Ishikawa (cell line): ENCODE data around the gene RHOV.

Experiments
- CEBPB ChIP-seq: IDR thresholded peaks from 2 replicates; pipeline ENCODE4 v1.6.1; 2012
- CREB1 ChIP-seq: IDR thresholded peaks from 2 replicates; pipeline ENCODE4 v1.6.1; 2012; ENCODE audit warnings: low read depth
- EGR1 ChIP-seq: IDR thresholded peaks from 2 replicates; pipeline ENCODE4 v1.6.1; 2012
- EP300 ChIP-seq: IDR thresholded peaks from 2 replicates; pipeline ENCODE4 v1.6.1; 2012; ENCODE audit warnings: borderline replicate concordance
- FOXM1 ChIP-seq: IDR thresholded peaks from 2 replicates; pipeline ENCODE4 v1.6.1; 2012; ENCODE audit warnings: low read depth, borderline replicate concordance
- NFIC ChIP-seq: IDR thresholded peaks from 2 replicates; pipeline ENCODE4 v1.6.1; 2012
- RAD21 ChIP-seq: IDR thresholded peaks from 2 replicates; pipeline ENCODE4 v1.6.1; 2012; ENCODE audit warnings: low read depth
- REST ChIP-seq: IDR thresholded peaks from 2 replicates; pipeline ENCODE4 v1.6.1; 2012; ENCODE audit warnings: low read depth, mild to moderate bottlenecking
- TAF1 ChIP-seq: IDR thresholded peaks from 2 replicates; pipeline ENCODE4 v1.6.1; 2012; ENCODE audit warnings: low read depth, mild to moderate bottlenecking
- TCF12 ChIP-seq: IDR thresholded peaks from 2 replicates; pipeline ENCODE4 v1.6.1; 2012; ENCODE audit warnings: low read depth
- TEAD4 ChIP-seq: IDR thresholded peaks from 2 replicates; pipeline ENCODE4 v1.6.1; 2012
- USF1 ChIP-seq: IDR thresholded peaks from 2 replicates; pipeline ENCODE4 v1.6.1; 2012
- YY1 ChIP-seq: IDR thresholded peaks from 2 replicates; pipeline ENCODE4 v1.6.1; 2012; ENCODE audit warnings: low read depth
- ZBTB7A ChIP-seq: IDR thresholded peaks from 2 replicates; pipeline ENCODE4 v1.6.1; 2012; ENCODE audit warnings: low read depth
- TF ChIP-seq, protein P1 (sequence below): IDR thresholded peaks from 2 replicates; pipeline ENCODE4 v1.6.1; 2012

RHOV gene

DNA sequence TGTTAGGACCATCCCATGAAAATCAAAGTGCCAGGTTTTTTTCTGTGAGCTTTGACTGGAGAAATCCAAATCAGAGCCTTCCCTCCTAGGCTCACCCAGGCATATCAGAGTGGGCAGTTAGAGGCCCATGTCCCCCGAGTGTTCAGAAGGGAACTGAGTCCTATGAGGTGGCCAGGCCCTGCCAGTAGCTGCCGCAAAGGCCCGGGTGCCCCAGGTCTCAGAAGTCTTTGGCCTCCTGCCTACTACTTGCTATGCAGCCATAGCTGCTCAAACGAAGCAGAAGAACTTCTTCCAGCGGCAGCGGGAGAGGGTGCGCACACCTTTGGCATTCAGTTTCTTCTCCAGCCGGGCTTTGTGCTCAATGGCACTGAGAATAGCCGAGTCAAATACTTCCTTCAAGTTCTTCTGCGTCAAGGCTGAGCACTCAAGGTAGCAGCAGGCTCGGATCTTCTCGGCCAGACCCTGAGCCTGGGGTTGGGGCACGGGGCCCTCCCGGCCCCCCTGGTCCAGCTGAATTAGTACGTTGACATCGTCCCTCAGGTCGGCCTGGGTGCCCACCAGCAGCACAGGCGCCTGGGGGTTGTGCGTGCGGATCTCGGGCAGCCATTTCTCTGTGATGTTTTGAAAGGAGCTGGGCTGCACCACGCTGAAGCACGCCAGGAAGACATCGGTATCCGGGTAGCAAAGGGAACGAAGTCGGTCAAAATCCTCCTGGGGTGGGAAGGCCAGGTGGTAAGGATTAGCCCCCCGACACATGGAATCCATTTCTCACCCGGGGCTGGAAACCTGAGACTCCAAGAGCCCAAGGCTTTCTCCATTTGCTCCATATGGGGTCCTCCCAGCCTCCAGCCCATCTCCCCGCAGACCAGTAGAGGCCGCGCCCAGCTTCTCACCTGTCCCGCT is 992 bp downstream of the RHOV start:
- peak; percentile 28; the same call in 1 of the 2 replicates for TF ChIP-seq TCF12
- no peak for TF ChIP-seq TEAD4
- TF ChIP-seq CREB1, result no peak
- TF ChIP-seq TAF1, result no peak
- TF ChIP-seq EP300, result no peak
- no peak for TF ChIP-seq CEBPB

- TF ChIP-seq TCF12, result peak; percentile 72
- TF ChIP-seq, protein P1, sequence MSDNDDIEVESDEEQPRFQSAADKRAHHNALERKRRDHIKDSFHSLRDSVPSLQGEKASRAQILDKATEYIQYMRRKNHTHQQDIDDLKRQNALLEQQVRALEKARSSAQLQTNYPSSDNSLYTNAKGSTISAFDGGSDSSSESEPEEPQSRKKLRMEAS, result peak; percentile 53; the same call in 1 of the 2 replicates
- no peak for TF ChIP-seq REST
- TF ChIP-seq EP300, result 0 out of 2 replicates have a peak, but pooled peaks have one; percentile 33
- 0 out of 2 replicates have a peak, but pooled peaks have one; percentile 24 for TF ChIP-seq YY1
- no peak for TF ChIP-seq TAF1
- peak; percentile 83 for TF ChIP-seq NFIC
- 0 out of 2 replicates have a peak, but pooled peaks have one; percentile 14 for TF ChIP-seq USF1
- TF ChIP-seq CEBPB, result no peak
- TF ChIP-seq FOXM1, result no peak
- TF ChIP-seq CREB1, result 0 out of 2 replicates have a peak, but pooled peaks have one; percentile 21
- TF ChIP-seq ZBTB7A, result no peak
- peak; percentile 57 for TF ChIP-seq TEAD4
- peak; percentile 9; the same call in 1 of the 2 replicates for TF ChIP-seq RAD21
- TF ChIP-seq EGR1, result peak; percentile 77
Measured at GRCh38 chr15:40871749-40872617, 2.1 kb downstream of the RHOV start.

DNA sequence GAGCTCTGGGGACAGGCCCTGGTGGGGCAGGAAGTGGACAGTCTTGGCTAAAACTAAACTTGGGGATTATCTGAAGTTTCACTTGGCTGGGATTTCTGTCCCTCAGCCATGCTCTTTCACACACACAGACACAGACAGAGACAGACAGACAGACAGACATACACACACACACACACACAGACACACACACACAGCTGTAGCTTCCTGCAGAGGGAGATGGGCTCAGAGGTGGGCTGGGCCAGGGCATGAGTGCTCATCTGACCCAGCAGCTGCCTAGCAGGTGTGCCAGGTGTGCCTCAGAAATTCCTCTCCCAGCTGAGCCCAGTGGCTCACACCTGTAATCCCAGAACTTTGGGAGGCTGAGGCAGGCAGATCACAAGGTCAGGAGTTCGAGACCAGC is 3.3 kb downstream of the RHOV start:
- TF ChIP-seq, protein P1, result no peak
- TF ChIP-seq TAF1 (no peak), REST (no peak), EGR1 (no peak), YY1 (no peak), CREB1 (no peak), RAD21 (no peak), USF1 (no peak), TEAD4 (no peak), NFIC (no peak), FOXM1 (no peak), TCF12 (no peak), ZBTB7A (no peak), EP300 (no peak), CEBPB (no peak)

- no peak for TF ChIP-seq ZBTB7A
- TF ChIP-seq FOXM1, result no peak
- TF ChIP-seq TEAD4, result no peak
Measured at GRCh38 chr15:40869686-40870085, 4.3 kb downstream of the RHOV start.

- TF ChIP-seq RAD21 (no peak), USF1 (no peak), FOXM1 (no peak)
Measured at GRCh38 chr15:40867199-40867598, 6.8 kb downstream of the RHOV start.
